BJ (cell line): ENCODE data around the gene C5orf58. TPM values are rescaled to one million over a fixed set of nuclear protein-coding genes. Genes with fewer than 3 reads are reported as not detected.

Experiments used
- CTCF ChIA-PET: fragments of 350-600 bp; formaldehyde crosslinking; extraction: SDS; loops from one replicate; lab custom pipeline; 2021; ENCODE audit warnings: antibody characterized with exemption, inconsistent platforms; lab: Yijun Ruan, JAX
- POLR2A ChIA-PET: fragments of 300-600 bp; sonication (Branson Sonifier 250); formaldehyde crosslinking; extraction: SDS; loops from one replicate; lab custom pipeline; 2021; ENCODE audit warnings: antibody characterized with exemption; lab: Charles Lee
- DNase-seq: peaks from one replicate; pipeline ENCODE4 v3.0.0-alpha.2; 2011; ENCODE audit warnings: low read depth
- H3K27me3 ChIP-seq: 2 replicates; pipeline ENCODE4 v1.6.0; 2011; ENCODE audit warnings: low read length; ENCODE audit not compliant: control insufficient read depth, insufficient read depth
- H3K36me3 ChIP-seq: 2 replicates; pipeline ENCODE4 v1.5.1; 2011; ENCODE audit warnings: low read length; ENCODE audit not compliant: control insufficient read depth, insufficient read depth
- H3K4me3 ChIP-seq: 2 replicates; pipeline ENCODE4 v1.5.1; 2011; ENCODE audit warnings: low read depth, mild to moderate bottlenecking, control low read depth, low read length
- polyA plus RNA-seq: library from polyadenylated mRNA; depleted of rRNA; stranded (reverse); fragments of >200 nt; gene quantifications from 2 replicates; pipeline ENCODE4 v1.2.3, GENCODE V29; 2011
- TF ChIP-seq, protein P1 (sequence below): IDR thresholded peaks from 2 replicates; pipeline ENCODE4 v1.5.1; 2011; ENCODE audit warnings: low read depth, mild to moderate bottlenecking, control low read depth, inconsistent platforms, low read length, moderate library complexity; ENCODE audit not compliant: insufficient read depth

Gene C5orf58
- polyA plus RNA-seq, 1 experiment, result not detected

DNA sequence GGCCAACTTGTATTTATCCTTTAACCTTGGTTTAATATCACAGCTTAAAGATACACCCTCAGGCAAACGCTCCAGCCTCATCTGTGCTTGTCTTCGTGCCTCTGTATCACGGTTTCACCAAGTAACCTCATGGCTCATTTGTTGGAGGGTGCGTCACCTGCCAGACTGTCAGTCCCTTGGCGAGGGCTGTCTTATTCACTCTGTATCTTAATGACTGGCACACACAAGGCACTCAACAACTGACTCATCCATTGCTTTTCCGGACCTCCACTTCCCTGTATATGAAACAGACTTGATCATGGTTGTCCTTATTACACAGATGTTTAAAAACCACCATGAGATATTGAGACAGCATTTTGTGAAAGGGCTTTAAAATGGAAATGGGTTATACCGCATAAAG is 36.8 kb downstream of the C5orf58 start:
- POLR2A ChIA-PET, result no interaction called here
- Histone ChIP-seq H3K4me3 (no peak overlapping the region), H3K36me3 (no peaks in the 10 kb centered on the region), H3K27me3 (peaks cover 5% of the 10 kb centered on the region)
- CTCF ChIA-PET, result interaction anchor here (0.8 to 4.2 kb wide), 6 partner anchors 11 to 362 kb away, joined by 3 to 32 read pairs (median 6); no protein-coding TSS in a partner anchor
- TF ChIP-seq, protein P1, sequence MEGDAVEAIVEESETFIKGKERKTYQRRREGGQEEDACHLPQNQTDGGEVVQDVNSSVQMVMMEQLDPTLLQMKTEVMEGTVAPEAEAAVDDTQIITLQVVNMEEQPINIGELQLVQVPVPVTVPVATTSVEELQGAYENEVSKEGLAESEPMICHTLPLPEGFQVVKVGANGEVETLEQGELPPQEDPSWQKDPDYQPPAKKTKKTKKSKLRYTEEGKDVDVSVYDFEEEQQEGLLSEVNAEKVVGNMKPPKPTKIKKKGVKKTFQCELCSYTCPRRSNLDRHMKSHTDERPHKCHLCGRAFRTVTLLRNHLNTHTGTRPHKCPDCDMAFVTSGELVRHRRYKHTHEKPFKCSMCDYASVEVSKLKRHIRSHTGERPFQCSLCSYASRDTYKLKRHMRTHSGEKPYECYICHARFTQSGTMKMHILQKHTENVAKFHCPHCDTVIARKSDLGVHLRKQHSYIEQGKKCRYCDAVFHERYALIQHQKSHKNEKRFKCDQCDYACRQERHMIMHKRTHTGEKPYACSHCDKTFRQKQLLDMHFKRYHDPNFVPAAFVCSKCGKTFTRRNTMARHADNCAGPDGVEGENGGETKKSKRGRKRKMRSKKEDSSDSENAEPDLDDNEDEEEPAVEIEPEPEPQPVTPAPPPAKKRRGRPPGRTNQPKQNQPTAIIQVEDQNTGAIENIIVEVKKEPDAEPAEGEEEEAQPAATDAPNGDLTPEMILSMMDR, result no peak
- no peak for DNase-seq

DNA sequence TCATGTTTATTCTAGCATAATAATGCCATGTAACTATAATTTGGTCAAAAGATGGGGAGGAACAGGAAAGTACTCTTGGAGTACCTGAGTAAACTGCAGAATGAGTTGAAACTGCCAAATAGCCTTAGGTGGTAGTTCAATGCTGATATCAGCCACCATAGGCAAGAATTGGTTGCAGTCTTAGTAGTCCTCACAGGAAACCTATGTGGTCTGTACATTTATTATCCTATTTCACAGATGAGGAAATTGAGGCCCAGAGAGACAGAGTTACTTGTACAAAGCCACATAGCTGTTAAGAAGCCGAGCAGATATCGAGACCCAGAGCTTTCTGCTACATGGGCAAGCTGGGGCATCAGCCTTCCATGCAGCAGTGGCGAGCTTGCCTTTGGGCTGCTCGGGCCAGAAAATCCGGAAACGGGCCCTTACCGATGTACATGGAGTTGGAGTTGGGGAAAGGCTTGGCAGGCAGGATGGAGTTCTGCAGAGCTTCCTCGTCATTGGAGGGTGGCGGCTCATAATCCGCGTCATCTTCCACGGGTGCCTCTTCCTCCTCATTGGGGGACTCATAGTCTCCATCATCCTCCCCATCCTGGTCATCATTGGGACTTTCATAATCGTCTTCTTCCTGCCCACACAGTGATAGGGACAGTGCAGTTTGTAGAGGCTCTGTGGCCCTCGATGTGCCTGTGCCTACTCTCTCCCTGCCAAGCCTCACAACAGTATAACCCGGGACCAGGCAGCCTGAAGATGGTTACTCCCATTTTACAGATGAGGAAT is 37.7 kb downstream of the C5orf58 start:
- POLR2A ChIA-PET, result no interaction called here
- CTCF ChIA-PET, result no interaction called here
- Histone ChIP-seq H3K27me3 (peaks cover 5% of the 10 kb centered on the region), H3K4me3 (no peak overlapping the region), H3K36me3 (no peaks in the 10 kb centered on the region)
- DNase-seq, result no peak
- TF ChIP-seq, protein P1, result no peak

DNA sequence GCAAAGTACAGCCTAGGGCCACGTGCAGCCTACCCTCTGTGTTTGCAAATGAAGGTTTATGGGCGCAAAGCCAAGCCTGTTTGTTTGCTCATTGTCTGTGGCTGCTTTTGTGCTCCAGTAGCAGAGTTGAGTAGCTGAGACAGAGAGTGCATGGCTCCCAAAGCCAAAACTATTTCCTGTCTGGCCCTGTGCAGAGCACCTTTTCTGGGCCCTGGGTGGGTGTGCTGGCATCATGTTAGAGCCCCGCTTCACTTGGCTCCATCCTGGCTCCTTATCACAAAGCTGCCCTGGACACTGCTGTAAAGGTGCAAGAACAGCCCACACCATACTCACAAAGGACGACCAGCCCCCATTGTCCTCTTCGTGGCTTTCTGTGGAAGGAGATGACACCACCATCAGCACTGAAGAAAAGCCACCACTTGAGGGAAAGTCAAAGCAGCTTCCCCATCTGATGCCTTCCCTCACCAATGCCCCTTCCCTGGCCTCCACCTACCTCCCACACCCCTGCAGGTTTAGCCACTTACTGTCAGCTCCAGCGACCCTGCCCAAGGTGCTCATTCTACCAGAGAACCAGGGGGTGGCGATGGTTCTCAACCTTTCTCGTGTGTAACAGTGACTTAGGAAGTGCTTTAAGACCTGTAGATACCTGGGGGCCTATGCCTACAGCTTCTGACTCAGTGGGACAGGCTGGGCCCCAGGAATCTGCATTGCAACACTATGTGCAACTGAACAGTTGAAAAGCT is 41.4 kb downstream of the C5orf58 start:
- ChIA-PET CTCF (interaction anchor here (0.8 kb wide), 1 partner anchor 8 kb away, joined by 3 read pairs; no protein-coding TSS in a partner anchor), POLR2A (no interaction called here)
- Histone ChIP-seq H3K36me3 (no peaks in the 10 kb centered on the region), H3K27me3 (no peaks in the 10 kb centered on the region; the same call in 1 of the 2 replicates), H3K4me3 (no peak overlapping the region)
- TF ChIP-seq, protein P1, result 0 out of 2 replicates have a peak, but pooled peaks have one; percentile 5
- DNase-seq, result no peak

DNA sequence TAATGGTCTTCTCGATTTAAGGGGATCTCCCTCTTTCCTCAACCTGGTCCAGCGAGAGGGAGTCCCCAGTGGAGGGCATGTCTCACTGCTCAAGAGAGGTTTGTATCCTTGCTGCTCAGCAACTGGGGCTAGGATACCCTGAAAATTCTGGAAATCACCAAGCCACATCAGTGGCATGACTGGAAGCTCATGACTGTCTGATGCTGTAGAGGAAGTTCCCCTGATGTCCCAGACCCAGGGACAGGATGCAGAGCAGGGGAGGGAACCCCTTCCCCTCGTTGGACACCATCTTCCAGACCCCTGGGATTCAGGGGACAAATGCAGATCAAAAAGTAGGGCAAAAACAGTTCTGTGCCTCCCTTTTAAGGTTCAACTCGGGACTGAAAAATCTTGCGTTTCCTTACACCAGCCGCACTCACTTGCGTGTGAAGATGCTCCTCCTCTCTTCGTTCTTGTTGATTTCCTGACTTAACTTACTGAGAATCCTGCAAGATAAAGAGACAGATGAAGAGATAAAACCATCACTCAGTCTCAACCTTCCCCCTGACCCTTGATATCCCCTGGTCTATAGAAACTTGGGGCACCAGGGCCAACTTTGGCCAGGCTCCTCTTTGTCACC is 42.7 kb downstream of the C5orf58 start:
- TF ChIP-seq, protein P1, result no peak
- H3K4me3 ChIP-seq, result no peak overlapping the region
- POLR2A ChIA-PET, result no interaction called here
- CTCF ChIA-PET, result interaction anchor here (1.4 kb wide), 1 partner anchor 8 kb away, joined by 9 read pairs; no protein-coding TSS in a partner anchor
- H3K27me3 ChIP-seq, result no peaks in the 10 kb centered on the region; the same call in 1 of the 2 replicates
- H3K36me3 ChIP-seq, result no peaks in the 10 kb centered on the region
- DNase-seq, result no peak
